GM12801 (cell line): ENCODE data around the gene DNAAF5.

Source experiments
- CTCF ChIP-seq: IDR thresholded peaks from one replicate; pipeline ENCODE4 v1.5.1; 2011; ENCODE audit warnings: control low read depth; ENCODE audit not compliant: insufficient read length; ENCODE audit errors: extremely low read depth

DNAAF5 gene

GRCh38 chr7:748446-748845 is 21.9 kb downstream of the DNAAF5 start:
- no peak for TF ChIP-seq CTCF

- no peak for TF ChIP-seq CTCF
Observed at GRCh38 chr7:749140-749551, 22.6 kb downstream of the DNAAF5 start.

GRCh38 chr7:750111-750905 is 23.8 kb downstream of the DNAAF5 start:
- TF ChIP-seq CTCF: no peak

GRCh38 chr7:751826-752225 is 25.3 kb downstream of the DNAAF5 start:
- TF ChIP-seq CTCF: no peak

- no peak for TF ChIP-seq CTCF
Observed at GRCh38 chr7:753190-753589, 26.7 kb downstream of the DNAAF5 start.

- TF ChIP-seq CTCF: no peak
Observed at GRCh38 chr7:754531-755412, 28.3 kb downstream of the DNAAF5 start.

- TF ChIP-seq CTCF: no peak
Observed at GRCh38 chr7:755413-755805, 28.9 kb downstream of the DNAAF5 start.
